GM12878 (cell line): ENCODE results near the gene NOS1. TPM values are rescaled to one million over a fixed set of nuclear protein-coding genes. Genes with fewer than 3 reads are reported as not detected.

Source experiments
- ATAC-seq: fragments of 200-7000 bp; cut with Tn5 transposase; 3 replicates; pipeline ENCODE4 v1.9.1; 2020; ENCODE audit warnings: mild to moderate bottlenecking, moderate library complexity
- BruUV-seq: library from RNA; stranded (reverse); fragments of 400-500 nt; replicated peaks from 2 replicates; lab custom pipeline; 2021; lab: Mats Ljungman, UMichigan
- CTCF ChIA-PET: fragments of 300-600 bp; sonication (Branson Sonifier 250); formaldehyde crosslinking; extraction: SDS; loops from one replicate; lab custom pipeline; 2021; ENCODE audit warnings: inconsistent platforms; lab: Yijun Ruan, JAX
- POLR2A ChIA-PET: fragments of 350-600 bp; formaldehyde crosslinking; extraction: SDS; loops from one replicate; lab custom pipeline; 2021; ENCODE audit warnings: inconsistent platforms; lab: Charles Lee
- RAD21 ChIA-PET: fragments of 300-600 bp; sonication (Branson Sonifier 250); formaldehyde crosslinking; loops from one replicate; lab custom pipeline; 2023; ENCODE audit warnings: antibody characterized with exemption; ENCODE audit not compliant: unreplicated experiment; lab: Charles Lee
- SMC1A ChIA-PET: fragments of 300-600 bp; sonication (Branson Sonifier 250); formaldehyde crosslinking; loops from one replicate; lab custom pipeline; 2023; ENCODE audit not compliant: unreplicated experiment, uncharacterized antibody; lab: Charles Lee
- DNase-seq: peaks from one replicate; pipeline ENCODE4 v3.0.0-alpha.2; 2011; ENCODE audit warnings: low read depth, low spot score
- FAIRE-seq: peaks from 3 replicates; lab custom pipeline; 2011; peaks lifted over from hg19 to GRCh38; lab: Jason Lieb, UNC
- H2AFZ ChIP-seq: 2 replicates; pipeline ENCODE4 v1.6.0; 2011; ENCODE audit warnings: low read depth, low read length, control low read depth; ENCODE audit not compliant: control insufficient read depth
- H3K27ac ChIP-seq: 2 replicates; pipeline ENCODE4 v1.5.1; 2011; ENCODE audit warnings: control low read depth; ENCODE audit not compliant: control insufficient read depth, insufficient read depth
- H3K27me3 ChIP-seq, 2 experiments: replicated peaks in 1 of 2; 2 replicates each; pipeline versions ENCODE4 v1.6.0 to v1.6.1; 2011; ENCODE audit warnings: low read length in 1 of 2; ENCODE audit not compliant: control insufficient read depth in 2 of 2, insufficient read depth in 2 of 2
- H3K36me3 ChIP-seq, 2 experiments: 2 replicates each; pipeline ENCODE4 v1.5.1; 2011; ENCODE audit warnings: low read length in 1 of 2; ENCODE audit not compliant: control insufficient read depth in 2 of 2, insufficient read depth in 2 of 2
- H3K4me1 ChIP-seq: 2 replicates; pipeline ENCODE4 v1.6.1; 2011; ENCODE audit warnings: mild to moderate bottlenecking, low read length, moderate library complexity, mixed read lengths; ENCODE audit not compliant: control insufficient read depth, insufficient read depth
- H3K4me2 ChIP-seq: 2 replicates; pipeline ENCODE4 v1.6.0; 2011; ENCODE audit warnings: control low read depth; ENCODE audit not compliant: control insufficient read depth, insufficient read depth
- H3K4me3 ChIP-seq: fragments of 200-600 bp; sonication (generic); 2 replicates; pipeline ENCODE4 v1.5.1; 2016
- H3K79me2 ChIP-seq: 2 replicates; pipeline ENCODE4 v1.6.0; 2011; ENCODE audit warnings: low read length; ENCODE audit not compliant: control insufficient read depth, insufficient read depth
- H3K9ac ChIP-seq: 2 replicates; pipeline ENCODE4 v1.8.0; 2011; ENCODE audit warnings: low read length, control low read depth, mixed read lengths; ENCODE audit not compliant: control insufficient read depth, insufficient read depth
- H3K9me3 ChIP-seq: replicated peaks from 3 replicates; pipeline ENCODE4 v1.5.1; 2011; ENCODE audit warnings: mild to moderate bottlenecking, low read length; ENCODE audit not compliant: control insufficient read depth, insufficient read depth
- H4K20me1 ChIP-seq: 2 replicates; pipeline ENCODE4 v1.6.0; 2011; ENCODE audit not compliant: control insufficient read depth, insufficient read depth
- ATF2 ChIP-seq: IDR thresholded peaks from 2 replicates; pipeline ENCODE4 v1.6.1; 2012; ENCODE audit warnings: low read length, inconsistent platforms
- E2F4 ChIP-seq: IDR thresholded peaks from 2 replicates; pipeline ENCODE4 v1.6.1; 2012; ENCODE audit warnings: low read depth, low read length, improper control_type of control experiment
- EGR1 ChIP-seq, 2 experiments: IDR thresholded peaks; 1 replicate in 1 of 2; 2 replicates in 1 of 2; pipeline ENCODE4 v1.6.1; 2011 to 2012; ENCODE audit warnings: low read depth in 2 of 2, low read length in 2 of 2, borderline replicate concordance in 1 of 2, mild to moderate bottlenecking in 1 of 2, moderate library complexity in 1 of 2
- HDAC2 ChIP-seq: fragments of 200-600 bp; sonication (generic); IDR thresholded peaks from 2 replicates; pipeline ENCODE4 v1.6.1; 2017
- IKZF1 ChIP-seq: fragments of 450-650 bp; conservative IDR thresholded peaks from 2 replicates; pipeline ENCODE4 v1.6.1; 2017; ENCODE audit warnings: antibody characterized with exemption, mild to moderate bottlenecking
- MEF2A ChIP-seq: IDR thresholded peaks from 2 replicates; pipeline ENCODE4 v1.6.1; 2011; ENCODE audit warnings: low read depth, mild to moderate bottlenecking, low read length, moderate library complexity; ENCODE audit not compliant: insufficient read depth
- MTA3 ChIP-seq: IDR thresholded peaks from 2 replicates; pipeline ENCODE4 v1.6.1; 2012; ENCODE audit warnings: low read length, inconsistent platforms, borderline replicate concordance
- NBN ChIP-seq: fragments of 450-650 bp; IDR thresholded peaks from 2 replicates; pipeline ENCODE4 v1.6.1; 2016
- NFIC ChIP-seq: IDR thresholded peaks from 2 replicates; pipeline ENCODE4 v1.6.1; 2012; ENCODE audit warnings: low read depth, mild to moderate bottlenecking, inconsistent platforms, low read length, moderate library complexity
- NFYA ChIP-seq: IDR thresholded peaks from 2 replicates; pipeline ENCODE4 v1.6.1; 2011; ENCODE audit warnings: low read depth, mild to moderate bottlenecking, low read length, improper control_type of control experiment, borderline replicate concordance
- PML ChIP-seq: IDR thresholded peaks from 2 replicates; pipeline ENCODE4 v1.6.1; 2012; ENCODE audit warnings: low read length, inconsistent platforms
- RCOR1 ChIP-seq: conservative IDR thresholded peaks from 2 replicates; pipeline ENCODE4 v1.6.1; 2012; ENCODE audit warnings: low read depth, low read length, improper control_type of control experiment
- SMAD5 ChIP-seq: IDR thresholded peaks from 2 replicates; pipeline ENCODE4 v1.6.1; 2016; ENCODE audit warnings: antibody characterized with exemption, low read depth
- SMC3 ChIP-seq: IDR thresholded peaks from 2 replicates; pipeline ENCODE4 v1.6.1; 2011; ENCODE audit warnings: low read length, improper control_type of control experiment, borderline replicate concordance
- STAT1 ChIP-seq: fragments of 450-650 bp; conservative IDR thresholded peaks from 2 replicates; pipeline ENCODE4 v1.6.1; 2014; ENCODE audit warnings: antibody characterized with exemption, mild to moderate bottlenecking
- TAF1 ChIP-seq: IDR thresholded peaks from 2 replicates; pipeline ENCODE4 v1.6.1; 2011; ENCODE audit warnings: mild to moderate bottlenecking, low read depth, low read length, borderline replicate concordance
- TARDBP ChIP-seq: IDR thresholded peaks from 2 replicates; pipeline ENCODE4 v1.6.1; 2016; ENCODE audit warnings: borderline replicate concordance
- TCF3 ChIP-seq: IDR thresholded peaks from 2 replicates; pipeline ENCODE4 v1.6.1; 2012; ENCODE audit warnings: low read depth, mild to moderate bottlenecking, low read length, borderline replicate concordance; ENCODE audit not compliant: insufficient read depth
- ZZZ3 ChIP-seq: IDR thresholded peaks from 2 replicates; pipeline ENCODE4 v1.6.1; 2011; ENCODE audit warnings: low read depth; ENCODE audit not compliant: control insufficient read depth, insufficient read length
- WGBS: methylation state at CpG from one replicate; pipeline ENCODE4 v1.1.6; 2016; ENCODE audit warnings: low lambda C conversion rate; ENCODE audit not compliant: insufficient replicate concordance, insufficient coverage; ENCODE audit errors: missing lambda C conversion rate; 5-methylcytosine and 5-hydroxymethylcytosine counted together
- in situ Hi-C: fragments of 300-500 bp; cut with MboI; formaldehyde crosslinking; loops from 9 replicates; pipeline ENCODE4 v1.14.3; 2018; ENCODE audit warnings: mixed read lengths
- intact Hi-C: fragments of 100-400 bp; cut with micrococcal nuclease; formaldehyde crosslinking; loops from one replicate; pipeline ENCODE4 v1.14.2; 2022; ENCODE audit not compliant: unreplicated experiment
- polyA plus RNA-seq, 11 experiments: library from polyadenylated mRNA; depleted of rRNA in 4 of 11; unstranded in 6 of 11; stranded (reverse) in 5 of 11; fragments of >200 nt; fragmentation: Nextera tagmentation in 4 of 11; fragmentation: Illumina TruSeq in 1 of 11; extraction: Ambion mirVana in 4 of 11; extraction: Trizol in 1 of 11; gene quantifications; 1 replicate in 1 of 11; 2 replicates in 10 of 11; pipeline versions ENCODE4 v1.2.1 to v1.2.3, GENCODE V29; 2011 to 2016; ENCODE audit warnings: inconsistent platforms in 2 of 11, missing spikeins in 2 of 11, low read depth in 1 of 11
- total RNA-seq, 4 experiments: library from RNA; depleted of rRNA in 3 of 4; stranded (reverse); fragments of >200 nt in 3 of 4; fragmentation: Illumina TruSeq in 1 of 4; extraction: Trizol in 1 of 4; gene quantifications; 2 replicates each; pipeline versions ENCODE4 v1.2.1 to v1.2.3, GENCODE V29; 2013 to 2021

The NOS1 gene
- total and polyA plus RNA-seq, 10 of the 15 experiments (the other 5 are each of a cell fraction or from before 2014, with no cell fraction given): under 0.01 to 0.04 (median 0.01) TPM; not detected in 7

- CTCF ChIA-PET: interaction anchor here (1.0 kb wide), 2 partner anchors 24 to 247 kb away, joined by 3 to 6 read pairs; no protein-coding TSS in a partner anchor
- Histone ChIP-seq H3K79me2 (no peaks in the 10 kb centered on the region), H4K20me1 (no peaks in the 10 kb centered on the region), H2AFZ (no peak overlapping the region), H3K4me2 (no peak overlapping the region), H3K4me3 (no peak overlapping the region), H3K9me3 (no peaks in the 10 kb centered on the region), H3K36me3 (no peaks in the 10 kb centered on the region), H3K27ac (no peak overlapping the region), H3K27me3 (no peaks in the 10 kb centered on the region), H3K4me1 (no peaks in the 10 kb centered on the region), H3K9ac (no peak overlapping the region)
- WGBS: 0% methylated on average over 2 of the region's 2 CpGs
- intact Hi-C loops: no loop called here
- DNase-seq: no peak
- FAIRE-seq: no peak
- no peak for TF ChIP-seq TCF3
- TF ChIP-seq NFYA: no peak
- TF ChIP-seq NFIC: no peak
- TF ChIP-seq SMC3: no peak
- TF ChIP-seq EGR1 (IDR thresholded peaks at IDR 0.05; ENCODE audit: borderline replicate concordance in 1 of 2, low read depth in 2 of 2, low read length in 2 of 2): no peak
- TF ChIP-seq ATF2: no peak
- no peak for TF ChIP-seq ZZZ3
- TF ChIP-seq NBN: no peak
- TF ChIP-seq SMAD5: no peak
- no peak for TF ChIP-seq IKZF1
- TF ChIP-seq RCOR1: no peak
- no peak for TF ChIP-seq TARDBP
- TF ChIP-seq MTA3: no peak
- no peak for TF ChIP-seq TAF1
- no peak for TF ChIP-seq HDAC2
- no peak for TF ChIP-seq STAT1
- TF ChIP-seq MEF2A: no peak
- TF ChIP-seq PML: no peak
- no peak for TF ChIP-seq E2F4
- RAD21 ChIA-PET: no interaction called here
- in situ Hi-C loops: no loop called here
- ATAC-seq: no peak
- SMC1A ChIA-PET: interaction anchor here (1.0 kb wide), 1 partner anchor 495 kb away, joined by 3 read pairs; no protein-coding TSS in a partner anchor
- POLR2A ChIA-PET: no interaction called here
- BruUV-seq: no TSS peak
Measured at GRCh38 chr12:117342682-117343081, 18.7 kb downstream of the NOS1 start.
